ENCODE measurements around the gene MBD3. TPM values are rescaled to one million over a fixed set of nuclear protein-coding genes. Genes with fewer than 3 reads are reported as not detected.

The MBD3 gene
- total and polyA plus RNA-seq, 8 donors: 39.8 to 154 (median 57.4) TPM

DNA sequence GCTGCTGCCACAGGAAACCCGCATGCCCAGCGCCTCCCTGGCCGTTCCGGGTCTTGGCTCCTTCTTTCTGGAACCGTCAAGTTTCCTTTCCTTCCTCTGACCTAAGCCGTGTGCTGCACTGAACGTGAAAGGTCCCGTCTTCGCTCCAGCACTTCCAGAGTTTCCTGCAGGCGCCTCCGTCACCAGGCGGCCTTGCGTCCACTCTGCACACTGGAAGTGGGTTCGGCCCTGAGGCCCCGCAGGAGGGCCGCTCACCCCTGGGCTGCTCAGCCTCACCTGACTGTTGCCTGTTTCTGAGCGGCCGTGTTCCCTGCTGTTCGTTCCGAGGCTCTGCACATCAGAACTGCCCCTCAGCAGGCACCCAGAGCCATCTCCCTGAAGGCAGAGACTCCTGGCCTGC lies 12.3 kb downstream of the MBD3 start:
- Histone ChIP-seq H3K9me3 (no peaks in the 10 kb centered on the region), H3K36me3 (peaks cover 63 to 92% (median 89%) of the 10 kb centered on the region in 4 donors), H3K4me1 (peaks cover 0 to 2% (median 0%) of the 10 kb centered on the region in 4 donors), H3K4me3 (no peak overlapping the region), H3K27me3 (no peaks in the 10 kb centered on the region), H3K27ac (no peak overlapping the region)
- intact Hi-C loops (cut with DNase I; ENCODE audit: low total_unique reads): no loop called here
- no peak for DNase-seq
- TF ChIP-seq EP300 (IDR thresholded peaks at IDR 0.05): no peak
- WGBS, 5 donors: 86 to 93% (median 91%) methylated on average over 18 to 20 of the region's 20 CpGs

DNA sequence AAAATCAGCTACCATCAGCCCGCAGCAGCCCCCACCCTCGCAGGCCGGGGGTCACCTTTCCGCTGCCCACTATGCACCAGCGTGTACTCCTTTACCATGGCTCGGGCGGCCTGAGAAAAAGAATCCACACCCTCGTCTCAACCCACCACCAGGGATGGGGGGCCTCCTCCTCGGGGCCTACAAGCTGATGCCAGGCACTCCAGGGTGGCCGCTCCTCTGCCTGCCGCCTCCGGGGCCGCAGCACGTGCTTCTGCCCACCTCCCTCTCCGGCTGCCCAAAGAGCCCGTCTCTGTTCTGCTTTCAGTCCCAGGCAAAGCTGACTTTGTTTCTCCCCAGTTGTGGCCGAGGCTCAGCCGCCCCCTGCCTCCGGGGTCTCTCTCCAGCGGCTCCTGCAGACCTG lies 13.4 kb downstream of the MBD3 start:
- Histone ChIP-seq H3K27me3 (no peaks in the 10 kb centered on the region), H3K4me3 (no peak overlapping the region), H3K9me3 (no peaks in the 10 kb centered on the region), H3K27ac (no peak overlapping the region), H3K4me1 (no peaks in the 10 kb centered on the region), H3K36me3 (peaks cover 56 to 83% (median 80%) of the 10 kb centered on the region in 4 donors)
- TF ChIP-seq EP300 (IDR thresholded peaks at IDR 0.05) (no peak), CTCF (IDR thresholded peaks at IDR 0.05) (no peak), POLR2AphosphoS5 (IDR thresholded peaks at IDR 0.05) (no peak), POLR2A (IDR thresholded peaks at IDR 0.05) (no peak)
- DNase-seq: no peak
- WGBS, 5 donors: 94 to 97% (median 96%) methylated on average over 20 of the region's 20 CpGs
- intact Hi-C loops (cut with DNase I; ENCODE audit: low total_unique reads): no loop called here

GRCh38 chr19:1577929-1578618 lies 14.6 kb downstream of the MBD3 start:
- Histone ChIP-seq H3K4me3 (no peak overlapping the region), H3K36me3 (peaks cover 48 to 72% (median 70%) of the 10 kb centered on the region in 4 donors), H3K27ac (no peak overlapping the region), H3K27me3 (no peaks in the 10 kb centered on the region), H3K9me3 (no peaks in the 10 kb centered on the region), H3K4me1 (no peaks in the 10 kb centered on the region)
- no peak for TF ChIP-seq EP300 (IDR thresholded peaks at IDR 0.05)
- no peak for TF ChIP-seq CTCF (IDR thresholded peaks at IDR 0.05)
- DNase-seq: no peak
- 84 to 89% (median 88%) methylated on average over 41 to 49 of the region's 49 CpGs for WGBS, 5 donors
- intact Hi-C loops (cut with DNase I; ENCODE audit: low total_unique reads): no loop called here

DNA sequence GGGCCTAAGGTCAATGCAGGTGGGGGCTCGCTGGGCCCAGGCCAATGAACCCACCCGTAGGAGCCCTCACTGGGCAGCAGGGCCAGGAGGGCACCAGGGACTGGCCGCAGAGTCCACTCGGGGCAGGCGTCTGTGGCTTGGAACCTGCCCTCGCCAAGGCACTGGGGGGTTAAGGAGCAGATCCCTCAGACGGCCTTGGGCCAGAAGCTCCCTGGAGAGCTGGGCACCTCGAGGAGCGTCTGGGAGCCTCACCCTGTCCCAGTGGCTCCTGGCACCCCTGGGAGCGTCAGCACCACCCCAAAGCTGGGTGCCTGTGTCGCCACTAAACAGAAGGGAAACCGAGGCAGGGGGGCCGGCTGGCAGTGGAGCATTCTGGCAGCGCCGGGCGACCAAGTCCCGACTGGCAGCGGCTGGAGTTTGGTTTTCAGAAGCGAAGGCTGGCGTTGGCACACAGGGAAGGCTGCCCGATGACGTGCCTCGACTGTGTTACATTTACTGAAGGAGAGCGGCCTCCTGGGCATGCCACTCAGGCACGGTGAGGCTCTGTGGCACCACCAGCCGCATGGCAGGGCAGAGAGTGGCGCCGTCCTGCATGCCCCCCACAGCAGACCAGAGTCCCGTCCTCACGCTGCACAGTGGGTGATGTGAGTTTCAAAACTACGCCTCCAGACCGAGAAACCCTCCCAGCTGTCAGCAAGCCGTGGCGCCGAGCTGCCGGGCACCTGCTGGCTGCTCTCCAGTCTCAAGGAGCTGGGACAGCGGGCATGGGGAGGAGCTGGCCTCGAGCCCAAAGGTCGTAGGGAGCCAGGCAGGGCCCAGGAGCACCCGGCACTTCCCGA lies 15.4 kb downstream of the MBD3 start:
- intact Hi-C loops (cut with DNase I; ENCODE audit: low total_unique reads): no loop called here
- no peaks in the 10 kb centered on the region for H3K4me1 ChIP-seq
- H3K27ac ChIP-seq: peak overlapping the region in 1 of 5 donors; percentile 9
- H3K36me3 ChIP-seq: peaks cover 43 to 64% (median 62%) of the 10 kb centered on the region in 4 donors
- no peaks in the 10 kb centered on the region for H3K27me3 ChIP-seq
- no peak overlapping the region for H3K4me3 ChIP-seq
- TF ChIP-seq POLR2A (IDR thresholded peaks at IDR 0.05) (no peak), POLR2AphosphoS5 (IDR thresholded peaks at IDR 0.05) (no peak), EP300 (IDR thresholded peaks at IDR 0.05) (no peak), CTCF (IDR thresholded peaks at IDR 0.05) (no peak)
- 77 to 82% (median 80%) methylated on average over 28 to 41 of the region's 41 CpGs for WGBS, 5 donors
- no peaks in the 10 kb centered on the region for H3K9me3 ChIP-seq
- DNase-seq: no peak
